ENCODE data around the gene UBQLNL. TPM values are rescaled to one million over a fixed set of nuclear protein-coding genes. Genes with fewer than 3 reads are reported as not detected.

UBQLNL gene, protein sequence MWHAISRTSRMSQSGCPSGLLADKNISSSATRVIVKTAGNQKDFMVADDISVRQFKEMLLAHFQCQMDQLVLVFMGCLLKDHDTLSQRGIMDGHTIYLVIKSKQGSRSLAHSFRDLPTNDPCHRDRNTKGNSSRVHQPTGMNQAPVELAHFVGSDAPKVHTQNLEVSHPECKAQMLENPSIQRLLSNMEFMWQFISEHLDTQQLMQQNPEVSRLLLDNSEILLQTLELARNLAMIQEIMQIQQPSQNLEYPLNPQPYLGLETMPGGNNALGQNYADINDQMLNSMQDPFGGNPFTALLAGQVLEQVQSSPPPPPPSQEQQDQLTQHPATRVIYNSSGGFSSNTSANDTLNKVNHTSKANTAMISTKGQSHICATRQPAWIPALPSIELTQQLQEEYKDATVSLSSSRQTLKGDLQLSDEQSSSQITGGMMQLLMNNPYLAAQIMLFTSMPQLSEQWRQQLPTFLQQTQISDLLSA
- total RNA-seq (10 to 100 TPM in 1 of 2 donors, 1 to 10 TPM in 1; 8.8 to 38.7 TPM), polyA plus RNA-seq (ENCODE audit: insufficient read depth, low read depth, low replicate concordance) (42.8 TPM)
- long read RNA-seq, donor 1 = 0 reads
- long read RNA-seq, donor 2 = 0 reads

DNA sequence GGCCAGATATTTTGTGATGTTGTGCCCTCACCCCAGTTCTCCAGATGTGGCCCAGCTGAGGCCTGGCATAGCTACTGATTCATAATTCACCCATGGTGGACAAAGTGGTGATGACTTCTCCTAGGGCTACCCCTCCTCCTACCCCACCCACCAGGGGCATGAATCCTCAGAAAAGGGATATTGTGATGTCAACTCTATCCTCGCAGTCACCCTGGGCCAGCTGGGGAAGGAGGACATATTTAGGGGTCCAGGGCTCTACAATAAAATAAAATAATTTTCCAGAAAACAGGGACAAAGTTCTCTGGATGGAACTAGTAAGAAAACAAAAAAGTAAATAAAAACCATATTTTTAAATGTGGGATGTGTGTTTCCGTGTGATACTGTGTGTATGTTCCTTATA, at the start of gene UBQLNL:
Gene UBQLNL (minus strand): TSS at position 101 of the 400 bp plus-strand sequence. CDS start 258 bp downstream, outside the sequence.
- whole genome bisulfite sequencing, 2 donors = 96 to 97% methylated on average over 2 of the region's 2 CpGs

DNA sequence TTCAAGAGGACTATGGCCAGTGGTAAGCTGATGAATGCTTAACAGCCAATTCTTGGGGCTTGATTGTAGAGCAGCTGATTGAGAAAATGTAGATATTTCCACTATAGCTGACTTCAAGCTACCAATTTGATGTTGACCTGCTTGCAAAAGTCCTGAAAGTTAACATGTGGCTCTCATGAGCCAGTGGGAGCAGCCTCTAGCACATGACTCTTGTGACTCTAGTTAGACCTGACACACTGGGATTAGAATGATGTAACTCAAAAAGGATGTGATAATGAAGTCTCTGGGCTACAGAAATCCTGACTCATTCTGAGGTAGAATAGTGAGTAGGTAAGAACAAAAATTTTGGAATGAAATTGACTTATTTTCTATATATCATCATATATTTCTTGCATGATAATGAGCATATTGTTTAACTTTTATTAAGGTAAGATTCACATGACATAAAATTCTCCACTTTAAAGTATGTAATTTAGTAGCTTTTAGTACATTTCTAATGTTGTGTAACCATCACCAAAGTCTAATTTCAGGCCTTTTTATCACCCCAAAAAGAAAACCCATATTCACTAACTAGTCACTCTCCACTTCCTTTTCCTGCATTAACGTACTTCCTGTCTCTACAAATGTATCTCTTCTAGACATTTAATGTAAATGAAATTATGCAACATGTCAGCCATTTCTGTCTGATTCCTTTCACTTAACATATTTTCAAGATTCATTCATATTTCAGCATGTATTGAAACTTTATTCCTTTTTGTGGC, 47.9 kb upstream of the UBQLNL start:
- no peaks in the 10 kb centered on the region for H3K4me1 ChIP-seq
- no peak for TF ChIP-seq POLR2A (IDR thresholded peaks at IDR 0.05)
- TF ChIP-seq, protein P1, sequence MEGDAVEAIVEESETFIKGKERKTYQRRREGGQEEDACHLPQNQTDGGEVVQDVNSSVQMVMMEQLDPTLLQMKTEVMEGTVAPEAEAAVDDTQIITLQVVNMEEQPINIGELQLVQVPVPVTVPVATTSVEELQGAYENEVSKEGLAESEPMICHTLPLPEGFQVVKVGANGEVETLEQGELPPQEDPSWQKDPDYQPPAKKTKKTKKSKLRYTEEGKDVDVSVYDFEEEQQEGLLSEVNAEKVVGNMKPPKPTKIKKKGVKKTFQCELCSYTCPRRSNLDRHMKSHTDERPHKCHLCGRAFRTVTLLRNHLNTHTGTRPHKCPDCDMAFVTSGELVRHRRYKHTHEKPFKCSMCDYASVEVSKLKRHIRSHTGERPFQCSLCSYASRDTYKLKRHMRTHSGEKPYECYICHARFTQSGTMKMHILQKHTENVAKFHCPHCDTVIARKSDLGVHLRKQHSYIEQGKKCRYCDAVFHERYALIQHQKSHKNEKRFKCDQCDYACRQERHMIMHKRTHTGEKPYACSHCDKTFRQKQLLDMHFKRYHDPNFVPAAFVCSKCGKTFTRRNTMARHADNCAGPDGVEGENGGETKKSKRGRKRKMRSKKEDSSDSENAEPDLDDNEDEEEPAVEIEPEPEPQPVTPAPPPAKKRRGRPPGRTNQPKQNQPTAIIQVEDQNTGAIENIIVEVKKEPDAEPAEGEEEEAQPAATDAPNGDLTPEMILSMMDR (IDR thresholded peaks at IDR 0.05) = no peak
- no peaks in the 10 kb centered on the region for H3K27me3 ChIP-seq
- intact Hi-C loops (cut with DNase I; ENCODE audit: low total_unique reads) = no loop called here
- no peak overlapping the region for H3K4me3 ChIP-seq
- no peak overlapping the region for H3K27ac ChIP-seq
- no peaks in the 10 kb centered on the region for H3K9me3 ChIP-seq
- no peak for DNase-seq
- no peaks in the 10 kb centered on the region for H3K36me3 ChIP-seq (ENCODE audit: low read depth, missing control alignments)
- 84 to 94% methylated on average over 1 of the region's 1 CpG for WGBS, 2 donors

More for the DNA sequence above, at the start of gene UBQLNL:
- Histone ChIP-seq H3K27ac (no peak within 1 kb of the TSS), H3K4me1 (no peaks in the 10 kb centered on the region), H3K9me3 (no peaks in the 10 kb centered on the region), H3K36me3 (ENCODE audit: low read depth, missing control alignments) (no peaks in the 10 kb centered on the region), H3K4me3 (no peak within 1 kb of the TSS), H3K27me3 (no peaks in the 10 kb centered on the region)
- TF ChIP-seq, protein P1 (IDR thresholded peaks at IDR 0.05) = no peak
- no peak for TF ChIP-seq POLR2A (IDR thresholded peaks at IDR 0.05)
- intact Hi-C loops (cut with DNase I; ENCODE audit: low total_unique reads) = no loop called here
- no peak for DNase-seq

DNA sequence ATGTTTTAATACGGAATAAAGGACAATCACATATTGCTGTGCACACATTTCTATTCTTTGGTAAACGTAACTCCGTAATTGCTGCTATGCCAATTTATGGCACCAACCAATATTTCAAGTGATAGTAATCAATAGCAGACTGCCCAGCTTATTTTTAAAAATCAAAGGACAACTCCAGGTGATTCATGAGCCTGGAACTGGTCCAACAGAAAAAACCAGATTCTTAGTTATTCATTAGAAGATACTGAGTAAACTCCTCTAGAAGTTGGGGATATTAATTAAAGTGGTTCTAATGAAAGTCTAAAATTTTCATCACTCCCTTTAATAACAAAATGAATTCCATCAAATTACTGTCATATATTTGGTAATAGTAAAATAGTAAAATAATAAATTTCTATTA, 41.3 kb upstream of the UBQLNL start:
- no peaks in the 10 kb centered on the region for H3K9me3 ChIP-seq
- no peak for DNase-seq
- 88 to 89% methylated on average over 3 of the region's 3 CpGs for WGBS, 2 donors
- no peak overlapping the region for H3K27ac ChIP-seq
- H3K4me3 ChIP-seq = no peak overlapping the region
- H3K36me3 ChIP-seq (ENCODE audit: low read depth, missing control alignments) = no peaks in the 10 kb centered on the region
- intact Hi-C loops (cut with DNase I; ENCODE audit: low total_unique reads) = no loop called here
- H3K27me3 ChIP-seq = no peaks in the 10 kb centered on the region
- no peak for TF ChIP-seq POLR2A (IDR thresholded peaks at IDR 0.05)
- TF ChIP-seq, protein P1 (IDR thresholded peaks at IDR 0.05) = no peak
- no peaks in the 10 kb centered on the region for H3K4me1 ChIP-seq

DNA sequence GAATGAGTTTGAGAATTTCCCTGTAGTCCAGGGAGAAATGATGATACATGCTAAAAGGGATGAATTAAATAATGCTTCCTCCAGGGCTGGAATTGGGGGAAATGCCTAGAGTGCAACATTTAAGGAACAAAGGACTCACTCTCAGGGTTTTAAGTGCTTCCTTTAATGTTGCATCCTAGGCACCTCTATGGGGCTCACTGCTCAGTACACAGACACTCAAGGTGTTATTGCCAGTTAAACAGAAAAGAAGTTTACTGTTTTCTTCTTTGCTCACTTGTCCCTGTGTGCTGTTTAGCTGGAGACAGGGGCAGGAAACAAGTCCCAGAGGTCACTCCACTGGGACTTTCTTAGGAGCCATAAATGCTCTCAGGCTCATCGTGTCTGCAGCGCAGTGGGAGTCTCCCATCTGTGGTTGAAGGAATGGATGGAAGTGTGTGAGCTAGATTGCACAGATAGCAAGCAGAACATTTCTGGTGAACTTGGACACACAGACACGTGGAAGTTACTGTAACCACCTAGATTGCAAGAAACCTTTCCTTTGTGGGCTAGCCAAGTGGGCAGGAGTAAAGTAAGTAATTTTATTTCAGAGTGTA, 40.2 kb upstream of the UBQLNL start:
- DNase-seq = no peak
- WGBS, 2 donors = 53 to 60% methylated on average over 3 of the region's 3 CpGs
- H3K36me3 ChIP-seq (ENCODE audit: low read depth, missing control alignments) = no peaks in the 10 kb centered on the region
- no peaks in the 10 kb centered on the region for H3K27me3 ChIP-seq
- no peaks in the 10 kb centered on the region for H3K9me3 ChIP-seq
- H3K4me1 ChIP-seq = no peaks in the 10 kb centered on the region
- TF ChIP-seq POLR2A (IDR thresholded peaks at IDR 0.05) = no peak
- TF ChIP-seq, protein P1 (IDR thresholded peaks at IDR 0.05) = no peak
- no peak overlapping the region for H3K27ac ChIP-seq
- intact Hi-C loops (cut with DNase I; ENCODE audit: low total_unique reads) = no loop called here
- H3K4me3 ChIP-seq = no peak overlapping the region

Data from testis (tissue), 5 donors.